HepG2 (cell line): ENCODE measurements around the gene TAAR9. TPM values are rescaled to one million over a fixed set of nuclear protein-coding genes. Genes with fewer than 3 reads are reported as not detected.
A peak's percentile ranks its signal among the peaks of the same experiment; 100 is the strongest.

Experiments
- ATAC-seq: fragments of 200-7000 bp; cut with Tn5 transposase; 3 replicates; pipeline ENCODE4 v1.9.1; 2020; ENCODE audit warnings: mild to moderate bottlenecking, moderate library complexity
- Bru-seq: library from RNA; stranded (reverse); fragments of 400-500 nt; gene quantifications from one replicate; lab custom pipeline; 2021; lab: Mats Ljungman, UMichigan
- BruChase-seq, 2 experiments: library from RNA; stranded (reverse); fragments of 400-500 nt; gene quantifications; one replicate each; lab custom pipeline; 2021; lab: Mats Ljungman, UMichigan
- BruUV-seq: library from RNA; stranded (reverse); fragments of 400-500 nt; replicated peaks from 2 replicates; lab custom pipeline; 2021; lab: Mats Ljungman, UMichigan
- CTCF ChIA-PET: fragments of 300-600 bp; formaldehyde crosslinking; extraction: SDS; loops from one replicate; lab custom pipeline; 2021; ENCODE audit warnings: low total read pairs, inconsistent platforms, low intra/inter-chr PET ratio; lab: Yijun Ruan, JAX
- POLR2A ChIA-PET: fragments of 350-600 bp; sonication (Branson Sonifier 250); formaldehyde crosslinking; loops from one replicate; lab custom pipeline; 2020; ENCODE audit warnings: antibody characterized with exemption, inconsistent platforms; lab: Yijun Ruan, JAX
- DNase-seq: peaks from one replicate; pipeline ENCODE4 v3.0.0-alpha.2; 2015; ENCODE audit warnings: low spot score
- FAIRE-seq: peaks from 3 replicates; lab custom pipeline; 2011; peaks lifted over from hg19 to GRCh38; lab: Jason Lieb, UNC
- H2AFZ ChIP-seq: one replicate; pipeline ENCODE4 v1.6.1; 2011; ENCODE audit warnings: low read length, inconsistent platforms
- H3K27ac ChIP-seq: fragments of 300-600 bp; 3 replicates; pipeline ENCODE4 v1.8.0; 2011; ENCODE audit warnings: mixed run types, mild to moderate bottlenecking, mixed read lengths, low read length, inconsistent platforms; ENCODE audit not compliant: insufficient read depth; ENCODE audit errors: extremely low read length
- H3K27me3 ChIP-seq, 2 experiments: fragments of 200-600 bp in 1 of 2; 2 replicates in 1 of 2; 3 replicates in 1 of 2; pipeline versions ENCODE4 v1.6.0 to v1.8.0; 2011; ENCODE audit warnings: low read length in 2 of 2, mild to moderate bottlenecking in 2 of 2, moderate library complexity in 2 of 2, inconsistent platforms in 1 of 2; ENCODE audit not compliant: insufficient read depth in 2 of 2, control insufficient read depth in 1 of 2
- H3K36me3 ChIP-seq, 2 experiments: fragments of 200-600 bp in 1 of 2; replicated peaks in 1 of 2; 2 replicates in 1 of 2; 3 replicates in 1 of 2; pipeline versions ENCODE4 v1.5.1 to v1.8.0; 2011; ENCODE audit warnings: low read length in 2 of 2, inconsistent platforms in 1 of 2; ENCODE audit not compliant: insufficient read depth in 2 of 2, control insufficient read depth in 1 of 2
- H3K4me1 ChIP-seq: 2 replicates; pipeline ENCODE4 v1.5.1; 2012; ENCODE audit warnings: low read length, inconsistent platforms; ENCODE audit not compliant: insufficient read depth
- H3K4me2 ChIP-seq: 2 replicates; pipeline ENCODE4 v1.6.0; 2011; ENCODE audit warnings: low read depth, low read length, inconsistent platforms
- H3K4me3 ChIP-seq, 3 experiments: fragments of 200-600 bp in 1 of 3; sonication (generic), shearing (Covaris generic) in 1 of 3; replicated peaks in 1 of 3; 2 replicates each; pipeline ENCODE4 v1.5.1; 2011 to 2016; ENCODE audit warnings: low read length in 3 of 3, inconsistent platforms in 2 of 3, low read depth in 2 of 3, mild to moderate bottlenecking in 2 of 3, control low read depth in 1 of 3, mixed read lengths in 1 of 3; ENCODE audit not compliant: insufficient read depth in 1 of 3
- H3K79me2 ChIP-seq: one replicate; pipeline ENCODE4 v1.6.1; 2011; ENCODE audit warnings: low read length, inconsistent platforms; ENCODE audit not compliant: insufficient read depth
- H3K9ac ChIP-seq: 2 replicates; pipeline ENCODE4 v1.6.0; 2011; ENCODE audit warnings: mild to moderate bottlenecking, low read depth, low read length, inconsistent platforms; ENCODE audit not compliant: insufficient read depth
- H3K9me3 ChIP-seq: 2 replicates; pipeline ENCODE4 v1.5.1; 2012; ENCODE audit warnings: mild to moderate bottlenecking, low read length
- H4K20me1 ChIP-seq: 2 replicates; pipeline ENCODE4 v1.6.0; 2011; ENCODE audit warnings: inconsistent platforms, mild to moderate bottlenecking, low read length, moderate library complexity; ENCODE audit not compliant: insufficient read depth
- HMGA1 ChIP-seq: sonication (generic); formaldehyde crosslinking; conservative IDR thresholded peaks from 2 replicates; pipeline ENCODE4 v1.4.0; 2020; ENCODE audit warnings: missing genetic modification reagents
- HOXD1 ChIP-seq: sonication (generic); formaldehyde crosslinking; IDR thresholded peaks from 2 replicates; pipeline ENCODE4 v1.5.0; 2020; ENCODE audit warnings: missing genetic modification reagents
- MBNL3 ChIP-seq: fragments of 250-450 bp; sonication (Bioruptor Pico); conservative IDR thresholded peaks from 2 replicates; pipeline ENCODE4 v1.8.0; 2022; ENCODE audit warnings: mild to moderate bottlenecking, inconsistent platforms
- NKX3-1 ChIP-seq: sonication (generic); formaldehyde crosslinking; IDR thresholded peaks from 2 replicates; pipeline ENCODE4 v1.5.0; 2020; ENCODE audit warnings: missing genetic modification reagents
- PAX8 ChIP-seq: sonication (generic); formaldehyde crosslinking; IDR thresholded peaks from 2 replicates; pipeline ENCODE4 v1.8.0; 2022; ENCODE audit warnings: mild to moderate bottlenecking, missing genetic modification reagents, borderline replicate concordance
- SMARCC2 ChIP-seq: fragments of 450-650 bp; IDR thresholded peaks from 2 replicates; pipeline ENCODE4 v1.6.1; 2017; ENCODE audit warnings: antibody characterized with exemption, mild to moderate bottlenecking
- TSC22D2 ChIP-seq: sonication (generic); formaldehyde crosslinking; IDR thresholded peaks from 2 replicates; pipeline ENCODE4 v1.5.1; 2020; ENCODE audit warnings: missing genetic modification reagents, mild to moderate bottlenecking, borderline replicate concordance
- ZNF549 ChIP-seq: sonication (generic); formaldehyde crosslinking; IDR thresholded peaks from 2 replicates; pipeline ENCODE4 v1.5.0; 2020; ENCODE audit warnings: missing genetic modification reagents
- ZNF557 ChIP-seq: sonication (generic); formaldehyde crosslinking; IDR thresholded peaks from 2 replicates; pipeline ENCODE4 v1.4.0; 2020; ENCODE audit warnings: missing genetic modification reagents
- ZNF678 ChIP-seq: sonication (generic); formaldehyde crosslinking; IDR thresholded peaks from 2 replicates; pipeline ENCODE4 v1.4.0; 2020; ENCODE audit warnings: mild to moderate bottlenecking, missing genetic modification reagents
- WGBS: methylation state at CpG from one replicate; pipeline ENCODE4 v1.1.6; 2017; ENCODE audit warnings: low lambda C conversion rate; 5-methylcytosine and 5-hydroxymethylcytosine counted together
- in situ Hi-C: cut with HindIII; loops from 2 replicates; pipeline ENCODE4 v1.10.0; 2017; ENCODE audit warnings: low pct_unique_long_range_greater_than_20kb; ENCODE audit not compliant: extremely low pct_ligation_motif_present
- intact Hi-C: fragments of 100-400 bp; cut with micrococcal nuclease; formaldehyde crosslinking; loops from one replicate; pipeline ENCODE4 v1.10.0; 2022; ENCODE audit not compliant: unreplicated experiment
- long read RNA-seq, 2 experiments: library from RNA in 1 of 2; library from polyadenylated mRNA in 1 of 2; stranded (forward) in 1 of 2; unstranded in 1 of 2; transcript quantifications; one replicate each; pipeline ENCODE4 v2.0.0, GENCODE V29; 2019 to 2022
- polyA minus RNA-seq, 3 experiments: library from RNA; depleted of rRNA, polyadenylated mRNA; stranded (reverse); fragments of >200 nt; gene quantifications; 2 replicates each; pipeline ENCODE4 v1.2.3, GENCODE V29; 2011; ENCODE audit warnings: low replicate concordance in 1 of 3
- polyA plus RNA-seq, 8 experiments: library from polyadenylated mRNA; depleted of rRNA in 3 of 8; stranded (reverse) in 7 of 8; unstranded in 1 of 8; fragments of >200 nt; fragmentation: Illumina TruSeq in 4 of 8; extraction: Trizol in 4 of 8; gene quantifications; 2 replicates each; pipeline versions ENCODE4 v1.2.1 to v1.2.3, GENCODE V29; 2011 to 2016; ENCODE audit warnings: low read depth in 4 of 8, missing spikeins in 1 of 8, mixed read lengths in 1 of 8; ENCODE audit not compliant: insufficient read depth in 1 of 8
- total RNA-seq, 5 experiments: library from RNA; depleted of rRNA; stranded (reverse); fragments of >200 nt; fragmentation: Illumina TruSeq; extraction: Trizol; gene quantifications; 2 replicates each; pipeline ENCODE4 v1.2.3, GENCODE V29; 2016; ENCODE audit warnings: low read depth in 1 of 5
- TF ChIP-seq, protein P1 (sequence below): fragments of 450-650 bp; IDR thresholded peaks from 2 replicates; pipeline ENCODE4 v1.6.1; 2017

The TAAR9 gene, protein sequence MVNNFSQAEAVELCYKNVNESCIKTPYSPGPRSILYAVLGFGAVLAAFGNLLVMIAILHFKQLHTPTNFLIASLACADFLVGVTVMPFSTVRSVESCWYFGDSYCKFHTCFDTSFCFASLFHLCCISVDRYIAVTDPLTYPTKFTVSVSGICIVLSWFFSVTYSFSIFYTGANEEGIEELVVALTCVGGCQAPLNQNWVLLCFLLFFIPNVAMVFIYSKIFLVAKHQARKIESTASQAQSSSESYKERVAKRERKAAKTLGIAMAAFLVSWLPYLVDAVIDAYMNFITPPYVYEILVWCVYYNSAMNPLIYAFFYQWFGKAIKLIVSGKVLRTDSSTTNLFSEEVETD
- total RNA-seq (2016; rRNA removed; fragmentation: Illumina TruSeq; extraction: Trizol) (not detected in 2 replicates), polyA plus RNA-seq (2011; rRNA removed) (0.07 TPM in 1 of 2 replicates, not detected in the other), polyA minus RNA-seq (2011; rRNA and poly(A)+ RNA removed; ENCODE audit: low replicate concordance) (0.24 TPM in 1 of 2 replicates, not detected in the other), Bru-seq, nascent RNA (percentile 17 among the genes with signal in this experiment), BruChase-seq, experiment 1, labeled RNA remaining after a 6-hour chase (not detected), BruChase-seq, experiment 2, labeled RNA remaining after a 2-hour chase (not detected)
- not detected in 2 replicates for total RNA-seq (2016; cell fraction: cytosol; rRNA removed; fragmentation: Illumina TruSeq; extraction: Trizol; ENCODE audit: low read depth)
- not detected in 2 replicates for total RNA-seq (2016; cell fraction: insoluble cytoplasmic fraction; rRNA removed; fragmentation: Illumina TruSeq; extraction: Trizol)
- not detected in 2 replicates for total RNA-seq (2016; cell fraction: membrane; rRNA removed; fragmentation: Illumina TruSeq; extraction: Trizol)
- total RNA-seq (2016; cell fraction: nucleus; rRNA removed; fragmentation: Illumina TruSeq; extraction: Trizol) = not detected in 2 replicates
- not detected in 2 replicates for polyA plus RNA-seq (2011; cell fraction: cytosol; rRNA removed)
- polyA plus RNA-seq (2011; cell fraction: nucleus; rRNA removed) = 0.14 TPM in 1 of 2 replicates, not detected in the other
- not detected in 2 replicates for polyA plus RNA-seq (2012)
- polyA plus RNA-seq (2016; cell fraction: cytosol; fragmentation: Illumina TruSeq; extraction: Trizol; ENCODE audit: low read depth) = not detected in 2 replicates
- not detected in 2 replicates for polyA plus RNA-seq (2016; cell fraction: insoluble cytoplasmic fraction; fragmentation: Illumina TruSeq; extraction: Trizol; ENCODE audit: low read depth)
- polyA plus RNA-seq (2016; cell fraction: membrane; fragmentation: Illumina TruSeq; extraction: Trizol; ENCODE audit: low read depth) = not detected in 2 replicates
- not detected in 2 replicates for polyA plus RNA-seq (2016; cell fraction: nucleus; fragmentation: Illumina TruSeq; extraction: Trizol; ENCODE audit: insufficient read depth, low read depth)
- polyA minus RNA-seq (2011; cell fraction: cytosol; rRNA and poly(A)+ RNA removed) = not detected in 2 replicates
- polyA minus RNA-seq (2011; cell fraction: nucleus; rRNA and poly(A)+ RNA removed) = not detected in 2 replicates
- long read RNA-seq, experiment 1 = 0 reads
- long read RNA-seq, experiment 2 = 0 reads

DNA sequence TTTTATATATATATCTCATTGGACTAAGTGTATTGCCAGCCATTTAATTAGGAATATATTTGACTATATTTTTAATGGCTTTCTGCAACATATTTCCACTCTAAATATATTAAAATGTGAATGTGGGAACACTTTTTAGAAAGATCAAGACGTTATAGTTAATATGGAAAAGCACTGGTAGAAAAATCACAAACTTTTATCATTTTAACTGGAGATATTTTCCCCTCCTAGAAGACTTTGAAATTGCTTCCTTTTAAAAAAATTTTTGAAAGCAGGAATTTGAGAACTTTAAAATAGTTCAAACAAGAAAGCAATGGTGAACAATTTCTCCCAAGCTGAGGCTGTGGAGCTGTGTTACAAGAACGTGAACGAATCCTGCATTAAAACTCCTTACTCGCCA is at the start of gene TAAR9:
Gene TAAR9, plus strand, starts transcription at position 301 of the 400 bp plus-strand sequence. Its CDS starts 13 bp downstream, at position 314.
- in situ Hi-C loops (no loop called here), intact Hi-C loops (loop anchor here (10.0 kb wide), 1 partner anchor 257 kb away; the partner anchor contains the start of gene SLC18B1)
- no TSS peak for BruUV-seq

More for the DNA sequence above, at the start of gene TAAR9:
- no peak within 1 kb of the TSS for H3K4me3 ChIP-seq
- H3K4me2 ChIP-seq = no peak within 1 kb of the TSS
- H3K9ac ChIP-seq = no peak within 1 kb of the TSS
- H3K9me3 ChIP-seq = no peaks in the 10 kb centered on the region
- no peak for ATAC-seq
- no peaks in the 10 kb centered on the region for H4K20me1 ChIP-seq
- H3K27ac ChIP-seq = no peak within 1 kb of the TSS
- peaks cover 15% of the 10 kb centered on the region for H3K4me1 ChIP-seq
- WGBS = 40% methylated on average over 4 of the region's 4 CpGs
- TF ChIP-seq, protein P1, sequence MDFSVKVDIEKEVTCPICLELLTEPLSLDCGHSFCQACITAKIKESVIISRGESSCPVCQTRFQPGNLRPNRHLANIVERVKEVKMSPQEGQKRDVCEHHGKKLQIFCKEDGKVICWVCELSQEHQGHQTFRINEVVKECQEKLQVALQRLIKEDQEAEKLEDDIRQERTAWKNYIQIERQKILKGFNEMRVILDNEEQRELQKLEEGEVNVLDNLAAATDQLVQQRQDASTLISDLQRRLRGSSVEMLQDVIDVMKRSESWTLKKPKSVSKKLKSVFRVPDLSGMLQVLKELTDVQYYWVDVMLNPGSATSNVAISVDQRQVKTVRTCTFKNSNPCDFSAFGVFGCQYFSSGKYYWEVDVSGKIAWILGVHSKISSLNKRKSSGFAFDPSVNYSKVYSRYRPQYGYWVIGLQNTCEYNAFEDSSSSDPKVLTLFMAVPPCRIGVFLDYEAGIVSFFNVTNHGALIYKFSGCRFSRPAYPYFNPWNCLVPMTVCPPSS = no peak
- TF ChIP-seq ZNF549 (no peak), TSC22D2 (CRISPR knock-in tag) (no peak), NKX3-1 (CRISPR knock-in tag) (no peak), ZNF678 (CRISPR knock-in tag) (no peak), MBNL3 (CRISPR knock-in tag) (no peak), HMGA1 (CRISPR knock-in tag) (no peak), HOXD1 (CRISPR knock-in tag) (no peak), SMARCC2 (no peak), ZNF557 (CRISPR knock-in tag) (no peak), PAX8 (CRISPR knock-in tag) (no peak)
- TF ChIP-seq, all 625 proteins: peak for 0
- no peaks in the 10 kb centered on the region for H3K36me3 ChIP-seq
- ChIA-PET CTCF (no interaction called here), POLR2A (no interaction called here)
- H3K79me2 ChIP-seq = no peaks in the 10 kb centered on the region
- H2AFZ ChIP-seq = no peak within 1 kb of the TSS
- no peaks in the 10 kb centered on the region for H3K27me3 ChIP-seq
- DNase-seq = no peak
- FAIRE-seq = no peak
